Upper lobe of right lung (tissue), 1 donor: ENCODE measurements around the gene FZR1. TPM values are rescaled to one million over a fixed set of nuclear protein-coding genes. Genes with fewer than 3 reads are reported as not detected.
A peak's percentile ranks its signal among the peaks of the same experiment; 100 is the strongest.

ENCODE experiments used
- ATAC-seq: fragments of 200-7000 bp; cut with Tn5 transposase; one replicate; pipeline ENCODE4 v1.9.1; 2020; ENCODE audit warnings: mild to moderate bottlenecking, moderate library complexity
- DNase-seq: peaks from one replicate; pipeline ENCODE4 v3.0.0-alpha.2; 2020
- H3K27ac ChIP-seq: fragments of 200-600 bp; one replicate; pipeline ENCODE4 v1.8.0; 2022
- H3K27me3 ChIP-seq: fragments of 200-600 bp; one replicate; pipeline ENCODE4 v1.8.0; 2022; ENCODE audit warnings: mild to moderate bottlenecking
- H3K36me3 ChIP-seq: fragments of 200-600 bp; one replicate; pipeline ENCODE4 v1.8.0; 2022
- H3K4me1 ChIP-seq: fragments of 200-600 bp; one replicate; pipeline ENCODE4 v1.8.0; 2022
- H3K4me3 ChIP-seq: fragments of 200-600 bp; one replicate; pipeline ENCODE4 v1.8.0; 2022; ENCODE audit warnings: mild to moderate bottlenecking
- H3K9me3 ChIP-seq: fragments of 200-600 bp; one replicate; pipeline ENCODE4 v1.8.0; 2022
- intact Hi-C: fragments of 100-400 bp; cut with DNase I; formaldehyde crosslinking; loops from one replicate; pipeline ENCODE4 v1.11.0; 2022
- total RNA-seq: library from RNA; stranded (reverse); fragmentation: NEBNext Ultra II Directional; extraction: Animal tissue kit (Norgen Biotek cat#: 25700); gene quantifications from one replicate; pipeline ENCODE4 v1.2.1, GENCODE V29; 2021
- TF ChIP-seq, protein P1 (sequence below): fragments of 200-600 bp; IDR thresholded peaks from one replicate; pipeline ENCODE4 v1.8.0; 2022; ENCODE audit warnings: antibody characterized with exemption
- donor health status: DM: no; HTN: yes; CAD: no; lungs with severe emphysema.

FZR1 gene
- total RNA-seq, 1 donor from 2014 or later: 30.8 TPM

DNA sequence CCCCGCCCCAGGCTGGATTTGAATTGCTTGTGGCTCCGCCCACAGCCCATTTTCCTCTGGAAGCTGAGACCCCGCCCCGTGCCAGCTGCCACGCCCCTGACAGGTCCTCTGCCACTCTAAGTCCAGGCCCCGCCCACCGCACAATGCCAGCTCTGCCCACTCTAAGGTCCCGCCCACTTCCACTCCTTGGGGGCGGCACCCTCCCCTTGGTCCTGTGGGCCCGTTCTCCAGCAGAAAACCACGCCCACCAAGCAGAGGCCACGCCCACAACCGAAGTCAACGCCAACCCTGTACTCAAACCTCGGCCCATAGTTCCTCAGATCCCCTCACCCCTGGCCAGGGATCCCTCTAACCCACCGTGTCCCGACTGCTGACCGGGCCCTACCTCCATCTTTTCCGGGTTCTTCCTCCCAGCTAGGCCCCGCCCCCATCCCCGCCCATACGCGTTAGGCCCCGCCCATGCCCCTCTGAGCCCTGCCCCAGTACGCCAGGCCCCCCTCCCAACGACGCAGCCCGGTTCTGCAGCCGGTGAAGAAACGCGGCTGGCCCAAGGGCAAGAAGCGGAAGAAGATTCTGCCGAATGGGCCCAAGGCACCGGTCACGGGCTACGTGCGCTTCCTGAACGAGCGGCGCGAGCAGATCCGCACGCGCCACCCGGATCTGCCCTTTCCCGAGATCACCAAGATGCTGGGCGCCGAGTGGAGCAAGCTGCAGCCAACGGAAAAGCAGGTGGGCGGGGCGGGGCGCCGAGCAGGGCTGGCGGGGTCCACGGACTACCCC lies 67.9 kb downstream of the FZR1 start:
- no peaks in the 10 kb centered on the region for H3K27me3 ChIP-seq
- peak; percentile 98 for DNase-seq
- intact Hi-C loops: no loop called here
- H3K4me3 ChIP-seq: peak overlapping the region; percentile 79
- H3K27ac ChIP-seq: no peak overlapping the region
- H3K36me3 ChIP-seq: no peaks in the 10 kb centered on the region
- TF ChIP-seq, protein P1, sequence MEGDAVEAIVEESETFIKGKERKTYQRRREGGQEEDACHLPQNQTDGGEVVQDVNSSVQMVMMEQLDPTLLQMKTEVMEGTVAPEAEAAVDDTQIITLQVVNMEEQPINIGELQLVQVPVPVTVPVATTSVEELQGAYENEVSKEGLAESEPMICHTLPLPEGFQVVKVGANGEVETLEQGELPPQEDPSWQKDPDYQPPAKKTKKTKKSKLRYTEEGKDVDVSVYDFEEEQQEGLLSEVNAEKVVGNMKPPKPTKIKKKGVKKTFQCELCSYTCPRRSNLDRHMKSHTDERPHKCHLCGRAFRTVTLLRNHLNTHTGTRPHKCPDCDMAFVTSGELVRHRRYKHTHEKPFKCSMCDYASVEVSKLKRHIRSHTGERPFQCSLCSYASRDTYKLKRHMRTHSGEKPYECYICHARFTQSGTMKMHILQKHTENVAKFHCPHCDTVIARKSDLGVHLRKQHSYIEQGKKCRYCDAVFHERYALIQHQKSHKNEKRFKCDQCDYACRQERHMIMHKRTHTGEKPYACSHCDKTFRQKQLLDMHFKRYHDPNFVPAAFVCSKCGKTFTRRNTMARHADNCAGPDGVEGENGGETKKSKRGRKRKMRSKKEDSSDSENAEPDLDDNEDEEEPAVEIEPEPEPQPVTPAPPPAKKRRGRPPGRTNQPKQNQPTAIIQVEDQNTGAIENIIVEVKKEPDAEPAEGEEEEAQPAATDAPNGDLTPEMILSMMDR: no peak
- ATAC-seq: peak; percentile 77
- peaks cover 16% of the 10 kb centered on the region for H3K4me1 ChIP-seq
- H3K9me3 ChIP-seq: no peaks in the 10 kb centered on the region

DNA sequence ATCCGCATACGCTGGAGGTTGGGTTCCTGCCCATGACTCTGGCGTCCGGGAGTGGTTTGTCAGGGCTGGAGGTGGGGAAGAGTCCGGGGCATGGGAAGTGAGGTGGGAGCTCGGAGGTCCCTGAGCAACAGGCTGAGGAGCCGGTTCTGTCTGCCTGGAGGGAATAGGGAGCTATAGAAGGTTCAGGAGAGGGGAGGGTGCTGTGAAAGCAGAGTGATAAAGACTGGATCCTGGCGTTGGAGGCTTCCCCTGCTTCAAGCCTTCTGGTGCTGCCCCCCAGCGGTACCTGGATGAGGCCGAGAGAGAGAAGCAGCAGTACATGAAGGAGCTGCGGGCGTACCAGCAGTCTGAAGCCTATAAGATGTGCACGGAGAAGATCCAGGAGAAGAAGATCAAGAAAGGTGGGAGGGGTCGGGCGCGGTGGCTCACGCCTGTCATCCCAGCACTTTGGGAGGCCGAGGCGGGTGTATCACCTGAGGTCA lies 69.2 kb downstream of the FZR1 start:
- ATAC-seq (no peak), DNase-seq (no peak)
- Histone ChIP-seq H3K9me3 (no peaks in the 10 kb centered on the region), H3K27ac (no peak overlapping the region), H3K36me3 (no peaks in the 10 kb centered on the region), H3K27me3 (no peaks in the 10 kb centered on the region), H3K4me1 (peaks cover 16% of the 10 kb centered on the region), H3K4me3 (no peak overlapping the region)
- TF ChIP-seq, protein P1: no peak
- intact Hi-C loops: no loop called here

DNA sequence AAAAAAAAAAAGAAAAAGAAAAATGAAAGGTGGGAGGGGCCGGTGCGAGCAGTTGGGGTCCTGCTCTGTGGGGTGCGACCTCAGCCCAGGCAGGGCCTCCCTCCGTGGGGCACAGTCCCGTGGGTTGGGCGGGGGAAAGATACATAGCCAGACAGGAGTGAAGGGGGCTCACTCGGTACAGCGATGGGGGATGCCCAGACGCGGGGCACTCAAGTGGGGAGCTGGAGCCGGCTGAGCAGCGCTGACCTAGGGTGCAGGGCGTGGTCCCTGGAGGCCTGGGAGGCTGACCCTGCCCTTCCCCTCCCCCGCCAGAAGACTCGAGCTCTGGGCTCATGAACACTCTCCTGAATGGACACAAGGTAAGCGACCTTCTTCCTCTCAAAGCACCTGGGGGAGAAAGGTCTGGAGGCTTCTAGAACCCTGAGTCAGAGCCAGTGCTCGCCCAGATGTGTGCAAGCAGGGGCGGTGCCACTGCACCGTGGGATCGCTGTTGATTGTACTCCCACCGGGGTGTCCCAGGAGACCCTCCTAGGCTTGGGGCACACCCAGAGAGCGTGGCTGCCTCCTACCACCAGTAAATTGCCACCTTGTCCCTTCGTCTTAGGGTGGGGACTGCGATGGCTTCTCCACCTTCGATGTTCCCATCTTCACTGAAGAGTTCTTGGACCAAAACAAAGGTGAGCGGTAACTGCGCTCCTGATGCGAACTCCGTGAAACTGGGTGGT lies 70.0 kb downstream of the FZR1 start:
- Histone ChIP-seq H3K4me3 (peak overlapping the region; percentile 10), H3K36me3 (no peaks in the 10 kb centered on the region), H3K27me3 (no peaks in the 10 kb centered on the region), H3K4me1 (peaks cover 16% of the 10 kb centered on the region), H3K9me3 (no peaks in the 10 kb centered on the region), H3K27ac (no peak overlapping the region)
- ATAC-seq (no peak), DNase-seq (no peak)
- TF ChIP-seq, protein P1: no peak
- intact Hi-C loops: no loop called here

DNA sequence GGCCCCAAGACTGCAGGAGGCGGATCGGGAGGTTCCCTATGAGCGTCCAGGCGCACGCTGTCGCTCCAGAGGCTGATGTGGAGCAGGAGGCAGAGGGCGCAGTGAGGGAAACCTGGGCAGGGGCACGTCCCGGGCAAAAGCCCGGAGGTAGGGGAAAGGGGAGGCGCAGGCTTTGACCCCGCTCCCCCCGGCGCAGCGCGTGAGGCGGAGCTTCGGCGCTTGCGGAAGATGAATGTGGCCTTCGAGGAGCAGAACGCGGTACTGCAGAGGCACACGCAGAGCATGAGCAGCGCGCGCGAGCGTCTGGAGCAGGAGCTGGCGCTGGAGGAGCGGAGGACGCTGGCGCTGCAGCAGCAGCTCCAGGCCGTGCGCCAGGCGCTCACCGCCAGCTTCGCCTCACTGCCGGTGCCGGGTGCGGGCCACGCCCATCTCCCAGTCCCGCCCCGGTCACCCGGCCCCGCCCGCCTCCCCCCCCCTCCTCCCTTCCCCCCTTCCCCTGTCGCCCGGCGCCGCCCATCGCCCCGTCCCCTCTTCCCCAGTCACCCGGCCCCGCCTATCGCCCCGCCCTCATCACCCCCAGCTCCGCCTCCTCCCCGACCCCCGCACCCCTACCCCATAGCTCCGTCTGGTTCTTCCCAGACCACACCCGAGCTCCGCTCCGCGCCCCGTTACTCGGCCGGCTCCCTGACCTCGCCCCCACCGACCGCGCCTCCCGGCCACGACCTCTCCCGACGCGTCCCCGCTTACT lies 70.8 kb downstream of the FZR1 start:
- Histone ChIP-seq H3K27me3 (no peaks in the 10 kb centered on the region), H3K9me3 (no peaks in the 10 kb centered on the region), H3K27ac (no peak overlapping the region), H3K36me3 (no peaks in the 10 kb centered on the region), H3K4me1 (peaks cover 14% of the 10 kb centered on the region), H3K4me3 (peak overlapping the region; percentile 10)
- DNase-seq (no peak), ATAC-seq (no peak)
- TF ChIP-seq, protein P1: no peak
- intact Hi-C loops: no loop called here

DNA sequence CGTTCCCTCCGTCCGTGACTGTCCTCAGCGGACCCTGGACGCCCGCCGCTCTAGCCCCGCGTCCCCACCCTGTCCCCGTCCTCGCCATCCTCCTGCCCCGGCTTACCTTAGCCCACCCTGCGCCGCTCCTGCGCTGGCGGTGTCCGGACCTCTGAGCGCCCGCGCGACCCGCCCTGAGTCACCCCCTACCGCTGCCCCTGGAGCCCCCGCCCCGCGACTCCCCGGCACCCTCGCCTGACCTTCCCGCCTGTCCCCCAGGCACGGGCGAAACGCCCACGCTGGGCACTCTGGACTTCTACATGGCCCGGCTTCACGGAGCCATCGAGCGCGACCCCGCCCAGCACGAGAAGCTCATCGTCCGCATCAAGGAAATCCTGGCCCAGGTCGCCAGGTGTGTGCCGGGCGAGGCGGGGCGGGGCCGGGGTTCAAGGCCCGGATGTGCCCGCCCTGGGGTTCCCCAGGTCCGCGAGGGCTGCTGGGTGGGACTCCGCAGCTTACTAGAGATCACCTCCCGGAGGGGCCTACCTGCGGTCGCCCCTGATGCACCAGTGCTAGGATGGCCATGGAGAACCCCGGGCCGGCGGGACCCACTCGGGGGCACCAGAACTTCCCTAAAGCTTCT lies 71.7 kb downstream of the FZR1 start:
- DNase-seq (no peak), ATAC-seq (no peak)
- no peaks in the 10 kb centered on the region for H3K27me3 ChIP-seq
- no peak overlapping the region for H3K27ac ChIP-seq
- TF ChIP-seq, protein P1: no peak
- no peaks in the 10 kb centered on the region for H3K9me3 ChIP-seq
- H3K36me3 ChIP-seq: no peaks in the 10 kb centered on the region
- intact Hi-C loops: no loop called here
- no peak overlapping the region for H3K4me3 ChIP-seq
- H3K4me1 ChIP-seq: peaks cover 10% of the 10 kb centered on the region
